A673 (cell line): ENCODE results near the gene TENT5C. TPM values are rescaled to one million over a fixed set of nuclear protein-coding genes. Genes with fewer than 3 reads are reported as not detected.

Experiments
- BruUV-seq: library from RNA; stranded (reverse); fragments of 400-500 nt; replicated peaks from 2 replicates; lab custom pipeline; 2021; lab: Mats Ljungman, UMichigan
- CTCF ChIA-PET: fragments of 300-600 bp; sonication (Branson Sonifier 250); formaldehyde crosslinking; loops from one replicate; lab custom pipeline; 2022; ENCODE audit warnings: antibody characterized with exemption; lab: Charles Lee
- POLR2A ChIA-PET: fragments of 300-600 bp; sonication (Branson Sonifier 250); formaldehyde crosslinking; loops from one replicate; lab custom pipeline; 2022; ENCODE audit warnings: antibody characterized with exemption; ENCODE audit not compliant: low non-redundant PET; lab: Charles Lee
- DNase-seq: peaks from one replicate; pipeline ENCODE4 v3.0.0-alpha.2; 2015; ENCODE audit warnings: low spot score
- H3K27ac ChIP-seq: fragments of 200-600 bp; sonication (generic); 2 replicates; pipeline ENCODE4 v1.5.1; 2016; ENCODE audit warnings: mixed run types, low read depth, mild to moderate bottlenecking, mixed read lengths, antibody characterized with exemption, low read length; ENCODE audit not compliant: poor library complexity, severe bottlenecking
- H3K27me3 ChIP-seq: fragments of 200-600 bp; sonication (generic); replicated peaks from 2 replicates; pipeline ENCODE4 v1.6.1; 2017; ENCODE audit warnings: mixed run types, low read depth, mild to moderate bottlenecking, mixed read lengths, antibody characterized with exemption, low read length; ENCODE audit not compliant: insufficient read depth, poor library complexity
- H3K36me3 ChIP-seq: fragments of 200-600 bp; sonication (generic); 2 replicates; pipeline ENCODE4 v1.6.1; 2016; ENCODE audit warnings: mixed run types, mild to moderate bottlenecking, mixed read lengths, antibody characterized with exemption, low read length; ENCODE audit not compliant: insufficient read depth, poor library complexity, severe bottlenecking
- H3K4me1 ChIP-seq: fragments of 200-600 bp; sonication (generic); 2 replicates; pipeline ENCODE4 v1.6.1; 2017; ENCODE audit warnings: mixed run types, mild to moderate bottlenecking, mixed read lengths, antibody characterized with exemption, low read length; ENCODE audit not compliant: insufficient read depth, poor library complexity, severe bottlenecking
- H3K4me3 ChIP-seq: fragments of 200-600 bp; sonication (generic); 2 replicates; pipeline ENCODE4 v1.5.1; 2016; ENCODE audit warnings: low read depth, mixed run types, mild to moderate bottlenecking, mixed read lengths, low read length; ENCODE audit not compliant: poor library complexity, severe bottlenecking
- H3K9me3 ChIP-seq: fragments of 200-600 bp; sonication (generic); 2 replicates; pipeline ENCODE4 v1.6.1; 2016; ENCODE audit warnings: mixed run types, low read depth, mild to moderate bottlenecking, mixed read lengths, antibody characterized with exemption, low read length; ENCODE audit not compliant: poor library complexity, severe bottlenecking
- EZH2 ChIP-seq: fragments of 200-600 bp; sonication (generic); IDR thresholded peaks from 2 replicates; pipeline ENCODE4 v1.6.1; 2017; ENCODE audit warnings: borderline replicate concordance, low read depth, mild to moderate bottlenecking, mixed read lengths, antibody characterized with exemption, low read length; ENCODE audit not compliant: poor library complexity, severe bottlenecking
- intact Hi-C: fragments of 100-400 bp; cut with micrococcal nuclease; formaldehyde crosslinking; loops from one replicate; pipeline ENCODE4 v1.10.0; 2022; ENCODE audit not compliant: unreplicated experiment
- total RNA-seq: library from RNA; stranded (reverse); gene quantifications from 2 replicates; pipeline ENCODE4 v1.2.3, GENCODE V29; 2021
- TF ChIP-seq, protein P1 (sequence below): fragments of 300-800, 200-600 bp; sonication (generic); conservative IDR thresholded peaks from 2 replicates; pipeline ENCODE4 v1.5.1; 2017; ENCODE audit warnings: low read depth, mild to moderate bottlenecking, antibody characterized with exemption, low read length, moderate library complexity, mixed read lengths

Gene TENT5C
- total RNA-seq, 1 experiment from 2014 or later: 1.1 TPM

DNA sequence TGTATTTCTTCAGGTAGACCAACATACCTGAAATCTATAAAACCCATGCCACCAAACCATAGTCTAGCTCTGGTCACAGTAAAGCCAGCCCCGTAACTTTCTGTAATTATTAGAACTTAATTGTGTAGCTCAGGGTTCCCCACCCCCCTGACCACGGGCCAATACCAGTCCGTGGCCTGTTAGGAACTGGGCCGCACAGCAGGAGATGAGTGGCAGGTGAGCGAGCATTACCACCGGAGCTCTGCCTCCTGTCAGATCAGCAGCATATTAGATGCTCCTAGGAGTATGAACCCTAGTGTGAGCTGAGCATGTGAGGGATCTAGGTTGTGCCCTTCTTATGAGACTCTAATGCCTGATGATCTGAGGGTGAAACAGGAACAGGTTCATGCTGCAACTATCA is 14.6 kb downstream of the TENT5C start:
- intact Hi-C loops: no loop called here
- POLR2A ChIA-PET: no interaction called here
- TF ChIP-seq, protein P1, sequence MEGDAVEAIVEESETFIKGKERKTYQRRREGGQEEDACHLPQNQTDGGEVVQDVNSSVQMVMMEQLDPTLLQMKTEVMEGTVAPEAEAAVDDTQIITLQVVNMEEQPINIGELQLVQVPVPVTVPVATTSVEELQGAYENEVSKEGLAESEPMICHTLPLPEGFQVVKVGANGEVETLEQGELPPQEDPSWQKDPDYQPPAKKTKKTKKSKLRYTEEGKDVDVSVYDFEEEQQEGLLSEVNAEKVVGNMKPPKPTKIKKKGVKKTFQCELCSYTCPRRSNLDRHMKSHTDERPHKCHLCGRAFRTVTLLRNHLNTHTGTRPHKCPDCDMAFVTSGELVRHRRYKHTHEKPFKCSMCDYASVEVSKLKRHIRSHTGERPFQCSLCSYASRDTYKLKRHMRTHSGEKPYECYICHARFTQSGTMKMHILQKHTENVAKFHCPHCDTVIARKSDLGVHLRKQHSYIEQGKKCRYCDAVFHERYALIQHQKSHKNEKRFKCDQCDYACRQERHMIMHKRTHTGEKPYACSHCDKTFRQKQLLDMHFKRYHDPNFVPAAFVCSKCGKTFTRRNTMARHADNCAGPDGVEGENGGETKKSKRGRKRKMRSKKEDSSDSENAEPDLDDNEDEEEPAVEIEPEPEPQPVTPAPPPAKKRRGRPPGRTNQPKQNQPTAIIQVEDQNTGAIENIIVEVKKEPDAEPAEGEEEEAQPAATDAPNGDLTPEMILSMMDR: no peak
- TF ChIP-seq EZH2: no peak
- CTCF ChIA-PET: no interaction called here
- DNase-seq: no peak
- no peak overlapping the region for H3K4me3 ChIP-seq
- H3K36me3 ChIP-seq: no peaks in the 10 kb centered on the region
- H3K9me3 ChIP-seq: no peaks in the 10 kb centered on the region
- BruUV-seq: no TSS peak
- no peaks in the 10 kb centered on the region for H3K27me3 ChIP-seq
- H3K4me1 ChIP-seq: no peaks in the 10 kb centered on the region
- no peak overlapping the region for H3K27ac ChIP-seq

DNA sequence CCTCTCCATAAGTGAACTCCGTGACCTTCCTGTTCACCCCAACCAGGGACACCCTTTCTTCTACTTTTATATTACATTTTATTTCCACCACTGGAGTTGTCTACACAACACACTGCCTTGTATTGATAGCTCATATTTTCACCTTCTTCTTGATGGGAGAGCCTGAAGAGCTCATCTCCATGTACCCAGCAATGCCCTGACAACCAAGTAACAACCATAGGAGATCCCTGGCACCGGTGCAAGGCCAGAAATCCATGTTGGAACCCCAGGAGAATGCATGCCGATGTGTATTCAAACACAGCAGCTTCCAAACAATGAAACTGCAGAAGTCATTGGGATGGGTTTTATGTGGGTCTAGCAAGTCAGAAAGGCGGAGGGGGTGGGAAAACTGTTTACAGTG is 15.5 kb downstream of the TENT5C start:
- BruUV-seq: no TSS peak
- CTCF ChIA-PET: no interaction called here
- TF ChIP-seq EZH2: no peak
- TF ChIP-seq, protein P1: no peak
- H3K4me3 ChIP-seq: no peak overlapping the region
- H3K4me1 ChIP-seq: no peaks in the 10 kb centered on the region
- no peaks in the 10 kb centered on the region for H3K36me3 ChIP-seq
- H3K27me3 ChIP-seq: no peaks in the 10 kb centered on the region
- H3K9me3 ChIP-seq: no peaks in the 10 kb centered on the region
- intact Hi-C loops: no loop called here
- no peak overlapping the region for H3K27ac ChIP-seq
- no peak for DNase-seq
- POLR2A ChIA-PET: no interaction called here

DNA sequence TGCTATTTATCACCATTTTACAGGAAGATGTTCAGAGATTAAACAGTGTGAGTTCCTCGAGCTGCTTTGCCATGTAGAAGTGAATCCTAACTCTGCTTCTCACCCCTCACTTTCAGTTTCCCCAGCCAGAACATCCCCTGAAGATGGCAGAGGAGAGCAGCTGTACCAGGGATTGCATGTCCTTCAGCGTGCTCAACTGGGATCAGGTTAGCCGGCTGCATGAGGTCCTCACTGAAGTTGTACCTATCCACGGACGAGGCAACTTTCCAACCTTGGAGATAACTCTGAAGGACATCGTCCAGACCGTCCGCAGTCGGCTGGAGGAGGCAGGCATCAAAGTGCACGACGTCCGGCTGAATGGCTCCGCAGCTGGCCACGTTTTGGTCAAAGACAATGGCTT is 16.9 kb downstream of the TENT5C start:
- DNase-seq: no peak
- no peak overlapping the region for H3K4me3 ChIP-seq
- ChIA-PET CTCF (no interaction called here), POLR2A (no interaction called here)
- H3K9me3 ChIP-seq: no peaks in the 10 kb centered on the region
- no peaks in the 10 kb centered on the region for H3K4me1 ChIP-seq
- no TSS peak for BruUV-seq
- no peaks in the 10 kb centered on the region for H3K27me3 ChIP-seq
- no peaks in the 10 kb centered on the region for H3K36me3 ChIP-seq
- no peak overlapping the region for H3K27ac ChIP-seq
- no peak for TF ChIP-seq EZH2
- intact Hi-C loops: no loop called here

DNA sequence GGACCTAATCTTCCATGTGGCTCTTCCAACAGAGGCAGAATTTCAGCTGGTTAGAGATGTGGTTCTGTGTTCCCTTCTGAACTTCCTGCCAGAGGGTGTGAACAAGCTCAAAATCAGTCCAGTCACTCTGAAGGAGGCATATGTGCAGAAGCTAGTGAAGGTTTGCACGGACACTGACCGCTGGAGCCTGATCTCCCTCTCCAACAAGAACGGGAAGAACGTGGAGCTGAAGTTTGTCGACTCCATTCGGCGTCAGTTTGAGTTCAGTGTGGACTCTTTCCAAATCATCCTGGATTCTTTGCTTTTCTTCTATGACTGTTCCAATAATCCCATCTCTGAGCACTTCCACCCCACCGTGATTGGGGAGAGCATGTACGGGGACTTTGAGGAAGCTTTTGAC is 17.3 kb downstream of the TENT5C start:
- Histone ChIP-seq H3K4me3 (no peak overlapping the region), H3K36me3 (no peaks in the 10 kb centered on the region), H3K27ac (no peak overlapping the region), H3K9me3 (no peaks in the 10 kb centered on the region), H3K27me3 (no peaks in the 10 kb centered on the region), H3K4me1 (no peaks in the 10 kb centered on the region)
- no TSS peak for BruUV-seq
- no peak for TF ChIP-seq EZH2
- TF ChIP-seq, protein P1: no peak
- POLR2A ChIA-PET: no interaction called here
- CTCF ChIA-PET: no interaction called here
- intact Hi-C loops: no loop called here
- no peak for DNase-seq
